IPS-NIHi11 (cell line): Measurements from ENCODE around the gene RPH3AL.
"Not testable (repeated sequence)": the region's sequence is repeated elsewhere in the genome, so short reads cannot be mapped to it uniquely, and the experiment has no call there.

Experiments
- DNase-seq: peaks from one replicate; pipeline ENCODE4 v3.0.0; 2012; ENCODE audit warnings: mixed read lengths, low spot score

RPH3AL gene

GRCh38 chr17:379531-380465 lies 27.2 kb upstream of the RPH3AL start:
- no peak for DNase-seq

GRCh38 chr17:378068-378467 lies 25.5 kb upstream of the RPH3AL start:
- DNase-seq: no peak

GRCh38 chr17:376936-377863 lies 24.6 kb upstream of the RPH3AL start:
- no peak for DNase-seq

- DNase-seq: no peak
These were observed 21.1 kb upstream of the RPH3AL start for GRCh38 chr17:373613-374230.

- no peak for DNase-seq
These were observed 19.8 kb upstream of the RPH3AL start for GRCh38 chr17:372157-373152.

- DNase-seq: no peak
These were observed 19.0 kb upstream of the RPH3AL start for GRCh38 chr17:371583-371982.

- DNase-seq: not testable (repeated sequence)
These were observed 15.0 kb upstream of the RPH3AL start for GRCh38 chr17:367656-368055.

GRCh38 chr17:366657-367615 lies 14.3 kb upstream of the RPH3AL start:
- DNase-seq: not testable (repeated sequence)

GRCh38 chr17:364766-365165 lies 12.2 kb upstream of the RPH3AL start:
- no peak for DNase-seq

- DNase-seq: no peak
These were observed 11.7 kb upstream of the RPH3AL start for GRCh38 chr17:364308-364707.

GRCh38 chr17:362721-363120 lies 10.1 kb upstream of the RPH3AL start:
- no peak for DNase-seq

GRCh38 chr17:360092-360750 lies 7.6 kb upstream of the RPH3AL start:
- no peak for DNase-seq

- no peak for DNase-seq
These were observed 6.0 kb upstream of the RPH3AL start for GRCh38 chr17:358491-359151.

GRCh38 chr17:357644-358043 lies 5.0 kb upstream of the RPH3AL start:
- DNase-seq: no peak

- DNase-seq: no peak
These were observed 4.2 kb upstream of the RPH3AL start for GRCh38 chr17:356671-357434.

- no peak for DNase-seq
These were observed 2.3 kb upstream of the RPH3AL start for GRCh38 chr17:354651-355556.

- no peak for DNase-seq
These were observed 1.2 kb upstream of the RPH3AL start for GRCh38 chr17:353838-354234.
